Neural cell (in vitro differentiated cells): ENCODE results near the gene GSE1. TPM values are rescaled to one million over a fixed set of nuclear protein-coding genes. Genes with fewer than 3 reads are reported as not detected.

Source experiments
- H2AFZ ChIP-seq: fragments of 200-600, 300-800 bp; sonication (generic), shearing (Covaris generic); 2 replicates; pipeline ENCODE4 v1.6.0; 2014; ENCODE audit warnings: low read depth, mild to moderate bottlenecking, antibody characterized with exemption, low read length, moderate library complexity
- H3F3A ChIP-seq: fragments of 200-600 bp; shearing (Covaris generic); 2 replicates; pipeline ENCODE4 v1.6.1; 2016; ENCODE audit warnings: mild to moderate bottlenecking, moderate library complexity, mixed read lengths, antibody characterized with exemption, low read length; ENCODE audit not compliant: insufficient read depth, poor library complexity, severe bottlenecking
- H3K27ac ChIP-seq: fragments of 200-600, 300-800 bp; sonication (generic), shearing (Covaris generic); 2 replicates; pipeline ENCODE4 v1.5.1; 2014; ENCODE audit warnings: mild to moderate bottlenecking, low read length, moderate library complexity
- H3K27me3 ChIP-seq: fragments of 300-800, 200-600 bp; sonication (generic), shearing (Covaris generic); 2 replicates; pipeline ENCODE4 v1.6.0; 2014; ENCODE audit warnings: mild to moderate bottlenecking, low read depth, low read length, moderate library complexity; ENCODE audit not compliant: insufficient read depth
- H3K36me3 ChIP-seq: fragments of 300-800, 200-600 bp; sonication (generic), shearing (Covaris generic); 2 replicates; pipeline ENCODE4 v1.5.1; 2014; ENCODE audit warnings: mild to moderate bottlenecking, antibody characterized with exemption, low read length, moderate library complexity; ENCODE audit not compliant: insufficient read depth
- H3K4me2 ChIP-seq: fragments of 300-800, 200-600 bp; sonication (generic), shearing (Covaris generic); 2 replicates; pipeline ENCODE4 v1.6.0; 2014; ENCODE audit warnings: mild to moderate bottlenecking, low read length
- H3K4me3 ChIP-seq: fragments of 300-800, 200-600 bp; sonication (generic), shearing (Covaris generic); 2 replicates; pipeline ENCODE4 v1.5.1; 2014; ENCODE audit warnings: mild to moderate bottlenecking, low read length, moderate library complexity
- H3K79me2 ChIP-seq: fragments of 200-600 bp; shearing (Covaris generic); replicated peaks from 2 replicates; pipeline ENCODE4 v1.6.0; 2014; ENCODE audit warnings: mild to moderate bottlenecking, low read length, moderate library complexity; ENCODE audit not compliant: insufficient read depth
- H3K9ac ChIP-seq: fragments of 300-800, 200-600 bp; sonication (generic), shearing (Covaris generic); 2 replicates; pipeline ENCODE4 v1.6.1; 2016; ENCODE audit warnings: mild to moderate bottlenecking, low read length, mixed read lengths
- H3K9me2 ChIP-seq: fragments of 200-600 bp; shearing (Covaris generic); 2 replicates; pipeline ENCODE4 v1.6.1; 2016; ENCODE audit warnings: mild to moderate bottlenecking, low read length, mixed read lengths; ENCODE audit not compliant: insufficient read depth
- H3K9me3 ChIP-seq: fragments of 200-600, 300-800 bp; sonication (generic), shearing (Covaris generic); 2 replicates; pipeline ENCODE4 v1.6.1; 2016; ENCODE audit warnings: mild to moderate bottlenecking, mixed run types, low read length, moderate library complexity, mixed read lengths
- H4K20me1 ChIP-seq: fragments of 200-600 bp; shearing (Covaris generic); 2 replicates; pipeline ENCODE4 v1.6.1; 2016; ENCODE audit warnings: mild to moderate bottlenecking, mixed run types; ENCODE audit not compliant: insufficient read depth
- CTCF ChIP-seq: fragments of 450-650 bp; IDR thresholded peaks from 2 replicates; pipeline ENCODE4 v1.5.1; 2014; ENCODE audit warnings: antibody characterized with exemption, mild to moderate bottlenecking, moderate library complexity; ENCODE audit not compliant: poor library complexity, severe bottlenecking
- EP300 ChIP-seq: fragments of 450-650 bp; conservative IDR thresholded peaks from 2 replicates; pipeline ENCODE4 v1.6.1; 2014; ENCODE audit warnings: antibody characterized with exemption, mild to moderate bottlenecking, moderate library complexity; ENCODE audit not compliant: poor library complexity, severe bottlenecking
- EZH2 ChIP-seq: fragments of 200-600, 300-800 bp; shearing (Covaris generic), sonication (generic); IDR thresholded peaks from 2 replicates; pipeline ENCODE4 v1.6.1; 2014; ENCODE audit warnings: antibody characterized with exemption, low read length, borderline replicate concordance, mild to moderate bottlenecking; ENCODE audit not compliant: insufficient read depth, poor library complexity, severe bottlenecking
- MXI1 ChIP-seq: fragments of 450-650 bp; conservative IDR thresholded peaks from 2 replicates; pipeline ENCODE4 v1.6.1; 2014; ENCODE audit warnings: antibody characterized with exemption, mild to moderate bottlenecking; ENCODE audit not compliant: poor library complexity, severe bottlenecking
- POLR2AphosphoS5 ChIP-seq: IDR thresholded peaks from 2 replicates; pipeline ENCODE4 v1.6.1; 2012
- REST ChIP-seq: IDR thresholded peaks from 2 replicates; pipeline ENCODE4 v1.6.1; 2012; ENCODE audit warnings: borderline replicate concordance
- SMC3 ChIP-seq: fragments of 450-650 bp; conservative IDR thresholded peaks from 2 replicates; pipeline ENCODE4 v1.6.1; 2014; ENCODE audit warnings: antibody characterized with exemption, mild to moderate bottlenecking, moderate library complexity; ENCODE audit not compliant: poor library complexity
- TAF1 ChIP-seq: IDR thresholded peaks from 2 replicates; pipeline ENCODE4 v1.6.1; 2012; ENCODE audit warnings: low read depth
- polyA plus RNA-seq: library from polyadenylated mRNA; depleted of rRNA; stranded (reverse); fragments of >200 nt; gene quantifications from 2 replicates; pipeline ENCODE4 v1.2.3, GENCODE V29; 2014
- small RNA-seq, 3 experiments: library from RNA; depleted of rRNA; stranded (forward); fragments of <200 nt; gene quantifications; one replicate each; pipeline ENCODE3, GENCODE V24; 2012

The GSE1 gene
- polyA plus RNA-seq, 1 donor from 2014 or later = 35.6 TPM

- Histone ChIP-seq H3K27me3 (no peaks in the 10 kb centered on the region), H4K20me1 (no peaks in the 10 kb centered on the region), H3F3A (no peaks in the 10 kb centered on the region), H3K79me2 (no peaks in the 10 kb centered on the region), H3K36me3 (no peaks in the 10 kb centered on the region), H3K4me2 (no peak overlapping the region), H3K4me3 (no peak overlapping the region), H2AFZ (no peak overlapping the region), H3K9ac (no peak overlapping the region), H3K9me3 (no peaks in the 10 kb centered on the region), H3K27ac (no peak overlapping the region), H3K9me2 (no peaks in the 10 kb centered on the region)
- no peak for TF ChIP-seq TAF1
These were observed 111.2 kb downstream of the GSE1 start for GRCh38 chr16:85724126-85724879.

- Histone ChIP-seq H3K4me3 (no peak overlapping the region), H3K27ac (no peak overlapping the region), H3K36me3 (no peaks in the 10 kb centered on the region), H3F3A (no peaks in the 10 kb centered on the region), H3K9me2 (no peaks in the 10 kb centered on the region), H4K20me1 (no peaks in the 10 kb centered on the region), H3K9me3 (no peaks in the 10 kb centered on the region), H3K27me3 (no peaks in the 10 kb centered on the region), H3K9ac (no peak overlapping the region), H3K79me2 (no peaks in the 10 kb centered on the region), H3K4me2 (no peak overlapping the region), H2AFZ (no peak overlapping the region)
- TF ChIP-seq EZH2 (no peak), POLR2AphosphoS5 (no peak), EP300 (no peak), SMC3 (no peak), CTCF (no peak), REST (no peak), MXI1 (no peak)
These were observed 111.8 kb downstream of the GSE1 start for GRCh38 chr16:85724936-85725335.

Small RNAs within 50 kb of the gene (small RNA-seq; reads per million reads assigned to genes)
- gene RN7SL381P = 0 reads per million in 3 experiments

Other genes with a start within 250 kb of the GSE1 start
- 6.1 and 9.2 TPM in 2 replicates for gene GINS2, start 75.6 kb downstream of the GSE1 start, polyA plus RNA-seq
- not detected in 2 replicates for gene C16orf74, start 137.8 kb downstream of the GSE1 start, polyA plus RNA-seq
- gene EMC8, start 186.2 kb downstream of the GSE1 start, polyA plus RNA-seq = 38.9 and 44.4 TPM in 2 replicates
- 660 and 709 TPM in 2 replicates for gene COX4I1, start 186.4 kb downstream of the GSE1 start, polyA plus RNA-seq